ENCODE results near the gene CCDC197. TPM values are rescaled to one million over a fixed set of nuclear protein-coding genes. Genes with fewer than 3 reads are reported as not detected.

CCDC197 gene
- total RNA-seq, 2 experiments from 2014 or later = not detected

DNA sequence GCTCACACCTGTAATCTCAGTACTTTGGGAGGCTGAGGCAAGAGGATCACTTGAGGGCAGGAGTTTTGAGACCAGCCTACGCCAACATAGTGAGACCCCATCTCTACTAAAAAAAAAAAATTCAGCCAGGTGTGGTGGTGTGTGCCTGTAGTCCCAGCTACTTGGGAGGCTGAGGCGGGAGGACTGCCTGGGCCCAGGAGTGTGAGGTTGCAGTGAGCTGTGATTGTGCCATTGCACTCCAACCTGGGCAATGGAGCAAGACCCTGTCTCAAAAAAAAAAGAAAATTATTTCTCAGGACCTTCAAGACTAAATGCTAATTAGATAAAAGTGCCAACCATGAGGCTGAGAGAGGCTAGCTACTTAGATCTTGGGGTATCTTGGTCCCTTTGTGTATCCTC lies 52.5 kb downstream of the CCDC197 start:
- no peak for TF ChIP-seq CTCF (IDR thresholded peaks at IDR 0.05)
- ChIA-PET POLR2A (interaction anchor here (2.6 kb wide), 1 partner anchor 9 kb away, joined by 7 read pairs; no protein-coding TSS in a partner anchor), CTCF (interaction anchor here (5.0 kb wide), 1 partner anchor 14 kb away, joined by 22 read pairs; no protein-coding TSS in a partner anchor)
- Mint-ChIP-seq H3K4me1 (ENCODE audit: low read depth) (peaks cover 5% of the 10 kb centered on the region), H3K27ac (no peak overlapping the region), H3K9me3 (no peaks in the 10 kb centered on the region), H3K36me3 (ENCODE audit: low read depth) (peaks cover 64% of the 10 kb centered on the region), H3K4me3 (no peak overlapping the region), H3K27me3 (no peaks in the 10 kb centered on the region)
- intact Hi-C loops (cut with micrococcal nuclease) = no loop called here
- no peak for ATAC-seq
- no peak for DNase-seq

- POLR2A ChIA-PET = interaction anchor here (0.5 to 2.6 kb wide), 2 partner anchors 9 to 212 kb away, joined by 3 to 7 read pairs; no protein-coding TSS in a partner anchor
- Mint-ChIP-seq H3K27me3 (no peaks in the 10 kb centered on the region), H3K27ac (no peak overlapping the region), H3K9me3 (no peaks in the 10 kb centered on the region), H3K4me3 (no peak overlapping the region), H3K4me1 (ENCODE audit: low read depth) (peaks cover 7% of the 10 kb centered on the region), H3K36me3 (ENCODE audit: low read depth) (peaks cover 67% of the 10 kb centered on the region)
- CTCF ChIA-PET = interaction anchor here (0.8 to 5.0 kb wide), 4 partner anchors 15 to 131 kb away, joined by 3 to 22 read pairs (median 4); no protein-coding TSS in a partner anchor
- no peak for TF ChIP-seq CTCF (IDR thresholded peaks at IDR 0.05)
- intact Hi-C loops (cut with micrococcal nuclease) = no loop called here
- DNase-seq (no peak), ATAC-seq (no peak)
Measured at GRCh38 chr14:94050231-94050880, 53.3 kb downstream of the CCDC197 start.

DNA sequence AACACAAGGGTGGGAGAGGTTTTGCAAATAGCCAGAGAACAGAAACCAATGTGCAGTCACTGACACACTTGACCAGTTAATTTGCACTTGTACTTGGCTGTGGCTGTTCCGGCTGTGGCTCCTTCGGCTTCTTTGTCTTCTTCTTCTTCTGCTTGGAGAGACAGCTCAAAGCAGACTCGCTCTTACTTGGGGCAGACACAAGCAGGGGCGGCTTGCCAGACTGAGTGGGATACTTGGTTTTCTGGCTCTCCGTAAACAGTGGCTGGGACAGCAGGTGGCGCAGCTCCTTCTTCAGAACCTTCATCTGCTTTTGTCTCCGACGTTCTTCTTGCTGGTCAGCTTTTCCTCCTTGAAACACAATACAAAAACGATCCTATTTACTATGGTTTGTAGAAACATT lies 54.0 kb downstream of the CCDC197 start:
- POLR2A ChIA-PET = interaction anchor here (2.6 kb wide), 1 partner anchor 8 kb away, joined by 7 read pairs; no protein-coding TSS in a partner anchor
- no peak for DNase-seq
- H3K27ac Mint-ChIP-seq = no peak overlapping the region

DNA sequence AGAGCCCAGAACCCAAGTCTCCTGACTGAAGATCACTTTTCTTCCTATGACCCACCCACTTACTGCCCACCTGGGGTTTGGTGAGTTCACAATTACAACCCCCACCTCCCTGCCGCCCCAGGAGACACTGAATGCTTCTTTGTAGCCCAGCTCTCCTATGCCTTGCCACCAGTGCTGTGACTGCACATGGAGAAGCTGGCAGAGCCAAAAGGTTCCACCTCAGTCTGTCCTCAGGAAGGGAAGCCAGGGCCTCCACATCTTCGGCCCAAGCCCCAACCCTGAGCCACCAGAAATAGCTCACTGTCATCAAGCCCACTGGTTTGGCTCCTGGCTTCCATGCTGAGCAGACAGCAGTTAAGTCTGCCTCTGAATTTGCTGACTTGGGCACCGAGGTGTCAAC lies 54.7 kb downstream of the CCDC197 start:
- intact Hi-C loops (cut with micrococcal nuclease) = no loop called here
- Mint-ChIP-seq H3K27ac (peak overlapping the region; percentile 2), H3K4me3 (no peak overlapping the region), H3K27me3 (no peaks in the 10 kb centered on the region), H3K36me3 (ENCODE audit: low read depth) (peaks cover 78% of the 10 kb centered on the region), H3K9me3 (no peaks in the 10 kb centered on the region), H3K4me1 (ENCODE audit: low read depth) (peaks cover 20% of the 10 kb centered on the region)
- ChIA-PET CTCF (interaction anchor here (0.5 to 3.1 kb wide), 10 partner anchors 15 to 112 kb away, joined by 3 to 16 read pairs (median 4); no protein-coding TSS in a partner anchor), POLR2A (interaction anchor here (0.8 kb wide), 1 partner anchor 9 kb away, joined by 3 read pairs; no protein-coding TSS in a partner anchor)
- DNase-seq (no peak), ATAC-seq (no peak)
- no peak for TF ChIP-seq CTCF (IDR thresholded peaks at IDR 0.05)

More for the DNA sequence above, 54.0 kb downstream of the CCDC197 start:
- Mint-ChIP-seq H3K4me3 (no peak overlapping the region), H3K36me3 (ENCODE audit: low read depth) (peaks cover 71% of the 10 kb centered on the region), H3K9me3 (no peaks in the 10 kb centered on the region), H3K4me1 (ENCODE audit: low read depth) (peaks cover 13% of the 10 kb centered on the region), H3K27me3 (no peaks in the 10 kb centered on the region)
- no peak for TF ChIP-seq CTCF (IDR thresholded peaks at IDR 0.05)
- intact Hi-C loops (cut with micrococcal nuclease) = no loop called here
- ATAC-seq = no peak
- CTCF ChIA-PET = interaction anchor here (0.8 to 3.0 kb wide), 11 partner anchors 15 to 130 kb away, joined by 3 to 16 read pairs (median 4); no protein-coding TSS in a partner anchor

DNA sequence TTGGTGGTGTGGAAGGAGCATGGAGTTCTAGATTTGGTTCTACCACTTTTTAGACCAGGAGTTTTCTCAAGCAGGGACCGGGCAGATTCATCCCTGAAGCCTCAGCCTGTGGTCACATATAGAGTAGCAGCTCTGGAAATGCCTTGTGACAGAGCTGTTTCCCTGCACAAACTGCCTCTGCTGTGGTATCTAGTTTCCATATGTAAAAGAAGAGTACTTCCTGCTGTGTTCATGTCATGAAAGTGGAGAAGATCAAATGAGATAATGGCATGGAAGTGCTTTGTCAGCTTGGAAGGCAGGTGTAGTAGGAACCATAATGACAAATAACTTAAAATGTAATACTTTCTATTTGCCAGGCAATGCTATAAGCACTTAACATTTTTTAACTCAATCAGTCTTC lies 55.1 kb downstream of the CCDC197 start:
- ATAC-seq (no peak), DNase-seq (no peak)
- Mint-ChIP-seq H3K4me1 (ENCODE audit: low read depth) (peaks cover 24% of the 10 kb centered on the region), H3K36me3 (ENCODE audit: low read depth) (peaks cover 80% of the 10 kb centered on the region), H3K27ac (peak overlapping the region; percentile 2), H3K4me3 (no peak overlapping the region), H3K27me3 (no peaks in the 10 kb centered on the region), H3K9me3 (no peaks in the 10 kb centered on the region)
- ChIA-PET CTCF (interaction anchor here (1.0 to 3.1 kb wide), 8 partner anchors 16 to 113 kb away, joined by 3 to 16 read pairs (median 6); partner anchors contain the start of gene IFI27L1), POLR2A (interaction anchor here (0.8 kb wide), 1 partner anchor 10 kb away, joined by 3 read pairs; no protein-coding TSS in a partner anchor)
- intact Hi-C loops (cut with micrococcal nuclease) = no loop called here
- no peak for TF ChIP-seq CTCF (IDR thresholded peaks at IDR 0.05)
